ENCODE data around the gene NALCN. TPM values are rescaled to one million over a fixed set of nuclear protein-coding genes. Genes with fewer than 3 reads are reported as not detected.

NALCN gene
- total RNA-seq, 2 donors from 2014 or later = 0.11 TPM; not detected in 1

DNA sequence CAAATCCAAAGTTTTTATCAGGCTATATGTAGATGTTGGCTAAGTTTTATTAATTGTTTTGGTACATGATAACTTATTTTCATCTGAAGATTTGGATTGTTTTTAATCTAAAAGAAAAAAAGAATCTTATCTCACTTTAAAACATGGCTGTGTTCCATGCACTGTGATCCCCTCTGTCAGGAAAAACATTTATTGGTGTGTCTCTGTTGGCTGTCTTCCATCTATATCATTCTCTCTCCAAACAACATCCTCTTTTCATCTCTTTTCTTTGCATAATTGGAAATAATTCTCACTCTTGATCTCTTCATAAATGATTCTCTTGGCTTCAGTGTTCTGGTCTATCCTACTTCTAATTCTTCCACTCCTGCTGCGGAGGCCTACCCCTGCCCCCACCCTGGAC, 4.2 kb downstream of the NALCN start:
- Histone ChIP-seq H3K9ac (ENCODE audit: extremely low read depth, low read length, poor library complexity, severe bottlenecking) (no peak overlapping the region), H3K4me1 (ENCODE audit: control insufficient read depth, insufficient read depth, low read length) (no peaks in the 10 kb centered on the region), H3K27ac (ENCODE audit: low read depth, low read length) (no peak overlapping the region), H3K36me3 (ENCODE audit: control insufficient read depth, insufficient read depth, low read length) (no peaks in the 10 kb centered on the region), H3K27me3 (ENCODE audit: control insufficient read depth, insufficient read depth, low read length, poor library complexity, severe bottlenecking) (peaks cover 28% of the 10 kb centered on the region), H3K4me3 (ENCODE audit: low read length) (no peak overlapping the region), H3K9me3 (ENCODE audit: control insufficient read depth, low read length) (no peaks in the 10 kb centered on the region)
- Mint-ChIP-seq H3K27me3 (ENCODE audit: insufficient read depth) (peaks cover 25% of the 10 kb centered on the region), H3K36me3 (ENCODE audit: low read depth) (no peaks in the 10 kb centered on the region), H3K27ac (no peak overlapping the region), H3K9me3 (no peaks in the 10 kb centered on the region), H3K4me3 (no peak overlapping the region), H3K4me1 (no peaks in the 10 kb centered on the region)
- TF ChIP-seq, protein P1, sequence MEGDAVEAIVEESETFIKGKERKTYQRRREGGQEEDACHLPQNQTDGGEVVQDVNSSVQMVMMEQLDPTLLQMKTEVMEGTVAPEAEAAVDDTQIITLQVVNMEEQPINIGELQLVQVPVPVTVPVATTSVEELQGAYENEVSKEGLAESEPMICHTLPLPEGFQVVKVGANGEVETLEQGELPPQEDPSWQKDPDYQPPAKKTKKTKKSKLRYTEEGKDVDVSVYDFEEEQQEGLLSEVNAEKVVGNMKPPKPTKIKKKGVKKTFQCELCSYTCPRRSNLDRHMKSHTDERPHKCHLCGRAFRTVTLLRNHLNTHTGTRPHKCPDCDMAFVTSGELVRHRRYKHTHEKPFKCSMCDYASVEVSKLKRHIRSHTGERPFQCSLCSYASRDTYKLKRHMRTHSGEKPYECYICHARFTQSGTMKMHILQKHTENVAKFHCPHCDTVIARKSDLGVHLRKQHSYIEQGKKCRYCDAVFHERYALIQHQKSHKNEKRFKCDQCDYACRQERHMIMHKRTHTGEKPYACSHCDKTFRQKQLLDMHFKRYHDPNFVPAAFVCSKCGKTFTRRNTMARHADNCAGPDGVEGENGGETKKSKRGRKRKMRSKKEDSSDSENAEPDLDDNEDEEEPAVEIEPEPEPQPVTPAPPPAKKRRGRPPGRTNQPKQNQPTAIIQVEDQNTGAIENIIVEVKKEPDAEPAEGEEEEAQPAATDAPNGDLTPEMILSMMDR (conservative IDR thresholded peaks at IDR 0.05) = no peak
- 83 to 91% methylated on average over 1 of the region's 1 CpG for WGBS, 2 experiments (ENCODE audit: insufficient coverage in 1 of 2, insufficient read length in 1 of 2)
- DNase-seq = no peak

DNA sequence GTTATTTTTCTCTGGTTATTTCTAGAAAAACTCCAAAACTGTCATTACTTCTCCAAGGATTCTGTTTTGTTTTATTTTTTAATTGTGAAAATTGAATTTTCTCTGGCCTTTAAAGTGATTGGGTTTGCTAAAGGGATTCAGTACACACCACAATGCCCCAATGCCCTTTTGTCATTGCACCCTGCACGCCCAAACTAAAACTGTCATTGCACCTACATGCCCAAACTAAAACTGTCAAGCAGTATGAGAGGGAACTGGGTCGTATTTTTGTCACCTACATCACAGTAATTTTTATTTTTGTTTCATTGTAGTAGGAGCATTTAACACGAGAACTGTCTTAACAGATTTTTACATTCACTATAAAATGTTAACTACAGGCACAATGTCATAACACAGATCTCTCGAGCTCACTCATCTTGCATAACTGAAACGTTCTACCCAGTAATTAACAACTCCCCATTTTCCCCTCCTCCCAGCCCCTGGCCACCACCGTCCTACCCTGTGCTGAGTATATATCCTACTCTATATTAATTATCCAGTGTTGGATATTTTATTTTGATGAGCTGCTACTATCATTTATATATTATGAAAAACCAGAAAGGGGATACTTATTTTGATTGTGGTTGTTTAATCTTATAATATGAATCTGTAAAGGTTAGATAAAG, 7.2 kb downstream of the NALCN start:
- Histone ChIP-seq H3K4me1 (ENCODE audit: control insufficient read depth, insufficient read depth, low read length) (no peaks in the 10 kb centered on the region), H3K27me3 (ENCODE audit: control insufficient read depth, insufficient read depth, low read length, poor library complexity, severe bottlenecking) (peaks cover 3% of the 10 kb centered on the region), H3K4me3 (ENCODE audit: low read length) (no peak overlapping the region), H3K9me3 (ENCODE audit: control insufficient read depth, low read length) (no peaks in the 10 kb centered on the region), H3K36me3 (ENCODE audit: control insufficient read depth, insufficient read depth, low read length) (no peaks in the 10 kb centered on the region), H3K27ac (ENCODE audit: low read depth, low read length) (no peak overlapping the region), H3K9ac (ENCODE audit: extremely low read depth, low read length, poor library complexity, severe bottlenecking) (no peak overlapping the region)
- TF ChIP-seq, protein P1 (conservative IDR thresholded peaks at IDR 0.05) = no peak
- no peaks in the 10 kb centered on the region for H3K9me3 Mint-ChIP-seq
- H3K36me3 Mint-ChIP-seq (ENCODE audit: low read depth) = no peaks in the 10 kb centered on the region
- H3K4me3 Mint-ChIP-seq = no peak overlapping the region
- no peak for DNase-seq
- no peak overlapping the region for H3K27ac Mint-ChIP-seq
- H3K4me1 Mint-ChIP-seq = no peaks in the 10 kb centered on the region
- H3K27me3 Mint-ChIP-seq (ENCODE audit: insufficient read depth) = peaks cover 5% of the 10 kb centered on the region
- WGBS, 2 experiments (ENCODE audit: insufficient coverage in 1 of 2, insufficient read length in 1 of 2) = 84 to 93% methylated on average over 3 to 5 of the region's 6 CpGs

DNA sequence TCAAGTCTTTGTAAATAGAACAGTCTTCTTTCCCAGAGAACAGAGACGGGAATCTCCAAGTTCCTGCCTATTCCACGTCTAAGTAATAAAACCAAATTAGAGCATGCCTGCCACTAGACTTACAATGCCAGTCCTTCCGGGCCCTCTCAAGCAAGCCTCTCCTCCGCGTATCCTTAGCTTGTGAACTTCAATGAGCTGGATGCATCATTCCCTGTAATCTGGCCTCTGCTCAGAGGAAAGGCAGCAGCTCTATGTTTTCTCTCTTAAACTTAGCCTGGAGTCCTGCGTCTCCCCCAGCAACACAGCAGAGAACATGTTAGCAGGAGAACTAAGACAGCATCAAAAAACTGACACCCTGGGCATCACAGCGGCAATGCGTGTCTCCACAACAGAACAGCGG, 8.2 kb downstream of the NALCN start:
- Histone ChIP-seq H3K36me3 (ENCODE audit: control insufficient read depth, insufficient read depth, low read length) (no peaks in the 10 kb centered on the region), H3K27me3 (ENCODE audit: control insufficient read depth, insufficient read depth, low read length, poor library complexity, severe bottlenecking) (no peaks in the 10 kb centered on the region), H3K27ac (ENCODE audit: low read depth, low read length) (no peak overlapping the region), H3K9ac (ENCODE audit: extremely low read depth, low read length, poor library complexity, severe bottlenecking) (no peak overlapping the region), H3K9me3 (ENCODE audit: control insufficient read depth, low read length) (no peaks in the 10 kb centered on the region), H3K4me1 (ENCODE audit: control insufficient read depth, insufficient read depth, low read length) (no peaks in the 10 kb centered on the region), H3K4me3 (ENCODE audit: low read length) (no peak overlapping the region)
- Mint-ChIP-seq H3K36me3 (ENCODE audit: low read depth) (no peaks in the 10 kb centered on the region), H3K4me3 (no peak overlapping the region), H3K4me1 (no peaks in the 10 kb centered on the region), H3K27ac (no peak overlapping the region), H3K9me3 (no peaks in the 10 kb centered on the region), H3K27me3 (ENCODE audit: insufficient read depth) (peaks cover 2% of the 10 kb centered on the region)
- DNase-seq = no peak
- TF ChIP-seq, protein P1 (conservative IDR thresholded peaks at IDR 0.05) = no peak
- 95% methylated on average over 8 to 9 of the region's 9 CpGs for WGBS, 2 experiments (ENCODE audit: insufficient coverage in 1 of 2, insufficient read length in 1 of 2)
